ENCODE data around the gene SBF2.
"Not testable (repeated sequence)": the region's sequence is repeated elsewhere in the genome, so short reads cannot be mapped to it uniquely, and the experiment has no call there.

SBF2 gene

GRCh38 chr11:10067629-10068300, 226.3 kb downstream of the SBF2 start:
- no peaks in the 10 kb centered on the region for H3K36me3 Mint-ChIP-seq (ENCODE audit: low read depth)
- H3K4me1 Mint-ChIP-seq (ENCODE audit: low read depth) = peaks cover 17% of the 10 kb centered on the region
- H3K9me3 Mint-ChIP-seq = peaks cover 14% of the 10 kb centered on the region
- intact Hi-C loops (cut with micrococcal nuclease) = no loop called here
- H3K27me3 Mint-ChIP-seq = no peaks in the 10 kb centered on the region
- no peak overlapping the region for H3K27ac Mint-ChIP-seq
- no peak overlapping the region for H3K4me3 Mint-ChIP-seq

GRCh38 chr11:10066441-10066840, 227.6 kb downstream of the SBF2 start:
- H3K4me1 Mint-ChIP-seq (ENCODE audit: low read depth) = peaks cover 21% of the 10 kb centered on the region
- peaks cover 27% of the 10 kb centered on the region for H3K9me3 Mint-ChIP-seq
- H3K27me3 Mint-ChIP-seq = no peaks in the 10 kb centered on the region
- H3K4me3 Mint-ChIP-seq = no peak overlapping the region
- H3K27ac Mint-ChIP-seq = no peak overlapping the region
- intact Hi-C loops (cut with micrococcal nuclease) = no loop called here
- no peaks in the 10 kb centered on the region for H3K36me3 Mint-ChIP-seq (ENCODE audit: low read depth)

GRCh38 chr11:10064828-10065227, 229.2 kb downstream of the SBF2 start:
- Mint-ChIP-seq H3K27me3 (no peaks in the 10 kb centered on the region), H3K27ac (no peak overlapping the region), H3K4me1 (ENCODE audit: low read depth) (peaks cover 21% of the 10 kb centered on the region), H3K36me3 (ENCODE audit: low read depth) (peaks cover 5% of the 10 kb centered on the region), H3K4me3 (no peak overlapping the region), H3K9me3 (peaks cover 34% of the 10 kb centered on the region)
- intact Hi-C loops (cut with micrococcal nuclease) = no loop called here

- H3K36me3 Mint-ChIP-seq (ENCODE audit: low read depth) = peaks cover 21% of the 10 kb centered on the region
- H3K27me3 Mint-ChIP-seq = no peaks in the 10 kb centered on the region
- H3K9me3 Mint-ChIP-seq = peaks cover 66% of the 10 kb centered on the region
- peaks cover 21% of the 10 kb centered on the region for H3K4me1 Mint-ChIP-seq (ENCODE audit: low read depth)
- H3K4me3 Mint-ChIP-seq = no peak overlapping the region
- no peak overlapping the region for H3K27ac Mint-ChIP-seq
- intact Hi-C loops (cut with micrococcal nuclease) = no loop called here
Observed at GRCh38 chr11:10058356-10058755, 235.7 kb downstream of the SBF2 start.

- H3K9me3 Mint-ChIP-seq = peaks cover 11% of the 10 kb centered on the region
- no peak overlapping the region for H3K27ac Mint-ChIP-seq
- H3K27me3 Mint-ChIP-seq = no peaks in the 10 kb centered on the region
- no peaks in the 10 kb centered on the region for H3K4me1 Mint-ChIP-seq (ENCODE audit: low read depth)
- no peak overlapping the region for H3K4me3 Mint-ChIP-seq
- intact Hi-C loops (cut with micrococcal nuclease) = no loop called here
- no peaks in the 10 kb centered on the region for H3K36me3 Mint-ChIP-seq (ENCODE audit: low read depth)
Observed at GRCh38 chr11:10051868-10052586, 242.0 kb downstream of the SBF2 start.

GRCh38 chr11:10050561-10050960, 243.5 kb downstream of the SBF2 start:
- no peaks in the 10 kb centered on the region for H3K4me1 Mint-ChIP-seq (ENCODE audit: low read depth)
- H3K27ac Mint-ChIP-seq = no peak overlapping the region
- peaks cover 1% of the 10 kb centered on the region for H3K36me3 Mint-ChIP-seq (ENCODE audit: low read depth)
- intact Hi-C loops (cut with micrococcal nuclease) = no loop called here
- H3K27me3 Mint-ChIP-seq = no peaks in the 10 kb centered on the region
- no peak overlapping the region for H3K4me3 Mint-ChIP-seq
- H3K9me3 Mint-ChIP-seq = peaks cover 9% of the 10 kb centered on the region

- H3K27ac Mint-ChIP-seq = no peak overlapping the region
- intact Hi-C loops (cut with micrococcal nuclease) = no loop called here
- H3K4me3 Mint-ChIP-seq = no peak overlapping the region
- H3K36me3 Mint-ChIP-seq (ENCODE audit: low read depth) = peaks cover 9% of the 10 kb centered on the region
- H3K9me3 Mint-ChIP-seq = peaks cover 12% of the 10 kb centered on the region
- H3K4me1 Mint-ChIP-seq (ENCODE audit: low read depth) = no peaks in the 10 kb centered on the region
- no peaks in the 10 kb centered on the region for H3K27me3 Mint-ChIP-seq
Observed at GRCh38 chr11:10049756-10050155, 244.3 kb downstream of the SBF2 start.

- H3K9me3 Mint-ChIP-seq = peaks cover 24% of the 10 kb centered on the region
- peaks cover 20% of the 10 kb centered on the region for H3K36me3 Mint-ChIP-seq (ENCODE audit: low read depth)
- no peak overlapping the region for H3K4me3 Mint-ChIP-seq
- H3K27ac Mint-ChIP-seq = no peak overlapping the region
- no peaks in the 10 kb centered on the region for H3K4me1 Mint-ChIP-seq (ENCODE audit: low read depth)
- intact Hi-C loops (cut with micrococcal nuclease) = no loop called here
- H3K27me3 Mint-ChIP-seq = no peaks in the 10 kb centered on the region
Observed at GRCh38 chr11:10048350-10048749, 245.7 kb downstream of the SBF2 start.

GRCh38 chr11:10044618-10045017, 249.4 kb downstream of the SBF2 start:
- H3K4me3 Mint-ChIP-seq = no peak overlapping the region
- H3K27me3 Mint-ChIP-seq = no peaks in the 10 kb centered on the region
- peaks cover 24% of the 10 kb centered on the region for H3K9me3 Mint-ChIP-seq
- H3K27ac Mint-ChIP-seq = no peak overlapping the region
- peaks cover 26% of the 10 kb centered on the region for H3K4me1 Mint-ChIP-seq (ENCODE audit: low read depth)
- peaks cover 32% of the 10 kb centered on the region for H3K36me3 Mint-ChIP-seq (ENCODE audit: low read depth)
- intact Hi-C loops (cut with micrococcal nuclease) = no loop called here

GRCh38 chr11:10042699-10043098, 251.3 kb downstream of the SBF2 start:
- intact Hi-C loops (cut with micrococcal nuclease) = no loop called here
- peaks cover 36% of the 10 kb centered on the region for H3K36me3 Mint-ChIP-seq (ENCODE audit: low read depth)
- peaks cover 26% of the 10 kb centered on the region for H3K4me1 Mint-ChIP-seq (ENCODE audit: low read depth)
- peak overlapping the region; percentile 73 for H3K27ac Mint-ChIP-seq
- H3K9me3 Mint-ChIP-seq = peaks cover 24% of the 10 kb centered on the region
- H3K27me3 Mint-ChIP-seq = no peaks in the 10 kb centered on the region
- H3K4me3 Mint-ChIP-seq = no peak overlapping the region

GRCh38 chr11:10041748-10042446, 252.1 kb downstream of the SBF2 start:
- intact Hi-C loops (cut with micrococcal nuclease) = no loop called here
- peaks cover 26% of the 10 kb centered on the region for H3K4me1 Mint-ChIP-seq (ENCODE audit: low read depth)
- H3K27ac Mint-ChIP-seq = peak overlapping the region; percentile 73
- no peak overlapping the region for H3K4me3 Mint-ChIP-seq
- H3K36me3 Mint-ChIP-seq (ENCODE audit: low read depth) = peaks cover 36% of the 10 kb centered on the region
- H3K27me3 Mint-ChIP-seq = no peaks in the 10 kb centered on the region
- H3K9me3 Mint-ChIP-seq = peaks cover 17% of the 10 kb centered on the region

GRCh38 chr11:10041332-10041731, 252.7 kb downstream of the SBF2 start:
- H3K4me3 Mint-ChIP-seq = no peak overlapping the region
- H3K9me3 Mint-ChIP-seq = peaks cover 15% of the 10 kb centered on the region
- intact Hi-C loops (cut with micrococcal nuclease) = no loop called here
- H3K27ac Mint-ChIP-seq = peak overlapping the region; percentile 73
- H3K36me3 Mint-ChIP-seq (ENCODE audit: low read depth) = peaks cover 36% of the 10 kb centered on the region
- no peaks in the 10 kb centered on the region for H3K27me3 Mint-ChIP-seq
- H3K4me1 Mint-ChIP-seq (ENCODE audit: low read depth) = peaks cover 26% of the 10 kb centered on the region

GRCh38 chr11:10038521-10039302, 255.3 kb downstream of the SBF2 start:
- H3K27ac Mint-ChIP-seq = no peak overlapping the region
- H3K4me3 Mint-ChIP-seq = no peak overlapping the region
- intact Hi-C loops (cut with micrococcal nuclease) = no loop called here

GRCh38 chr11:10035932-10036331, 258.1 kb downstream of the SBF2 start:
- Mint-ChIP-seq H3K36me3 (ENCODE audit: low read depth) (peaks cover 28% of the 10 kb centered on the region), H3K4me1 (ENCODE audit: low read depth) (peaks cover 21% of the 10 kb centered on the region)
- intact Hi-C loops (cut with micrococcal nuclease); H3K4me3 Mint-ChIP-seq; H3K27me3 Mint-ChIP-seq; H3K27ac Mint-ChIP-seq; H3K9me3 Mint-ChIP-seq: not testable (repeated sequence)

More at GRCh38 chr11:10038521-10039302, 255.3 kb downstream of the SBF2 start:
- Mint-ChIP-seq H3K9me3 (peaks cover 8% of the 10 kb centered on the region), H3K27me3 (no peaks in the 10 kb centered on the region), H3K36me3 (ENCODE audit: low read depth) (peaks cover 28% of the 10 kb centered on the region), H3K4me1 (ENCODE audit: low read depth) (peaks cover 26% of the 10 kb centered on the region)
